HFF-Myc (cell line): ENCODE measurements around the gene NOP9.
A peak's percentile ranks its signal among the peaks of the same experiment; 100 is the strongest.
"Not testable (repeated sequence)": the region's sequence is repeated elsewhere in the genome, so short reads cannot be mapped to it uniquely, and the experiment has no call there.

ENCODE experiments used
- DNase-seq: peaks from one replicate; pipeline ENCODE4 v3.0.0-alpha.2; 2011; ENCODE audit warnings: low read depth; ENCODE audit errors: extremely low read depth
- H3K4me3 ChIP-seq: replicated peaks from 2 replicates; pipeline ENCODE4 v1.5.1; 2011; ENCODE audit warnings: low read depth, mild to moderate bottlenecking, control low read depth, low read length
- CTCF ChIP-seq: IDR thresholded peaks from 2 replicates; pipeline ENCODE4 v1.5.1; 2012; ENCODE audit warnings: mild to moderate bottlenecking, low read depth, low read length, control low read depth; ENCODE audit errors: missing control alignments

NOP9 gene

DNA sequence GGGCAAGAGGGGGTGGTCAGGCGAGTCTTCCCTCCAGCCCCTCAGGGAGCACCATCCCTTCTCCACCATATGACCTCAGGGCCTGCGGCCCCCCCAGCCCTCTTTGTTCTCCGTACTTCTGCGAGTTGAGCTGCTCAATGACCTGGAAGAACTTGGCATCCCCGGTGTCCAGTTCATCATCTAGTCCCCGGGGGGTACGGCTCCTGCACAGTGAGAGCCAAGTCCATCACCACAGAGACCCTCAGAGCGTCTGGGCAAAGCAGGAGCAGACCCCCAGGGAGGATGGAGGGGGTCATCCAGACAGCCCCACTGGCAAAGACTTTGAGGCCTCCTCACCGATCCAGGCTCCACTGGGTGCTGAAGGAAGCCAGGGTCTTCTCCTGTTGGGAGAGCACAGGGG lies 26.3 kb downstream of the NOP9 start:
- H3K4me3 ChIP-seq = no peak overlapping the region
- no peak for DNase-seq
- TF ChIP-seq CTCF = no peak

DNA sequence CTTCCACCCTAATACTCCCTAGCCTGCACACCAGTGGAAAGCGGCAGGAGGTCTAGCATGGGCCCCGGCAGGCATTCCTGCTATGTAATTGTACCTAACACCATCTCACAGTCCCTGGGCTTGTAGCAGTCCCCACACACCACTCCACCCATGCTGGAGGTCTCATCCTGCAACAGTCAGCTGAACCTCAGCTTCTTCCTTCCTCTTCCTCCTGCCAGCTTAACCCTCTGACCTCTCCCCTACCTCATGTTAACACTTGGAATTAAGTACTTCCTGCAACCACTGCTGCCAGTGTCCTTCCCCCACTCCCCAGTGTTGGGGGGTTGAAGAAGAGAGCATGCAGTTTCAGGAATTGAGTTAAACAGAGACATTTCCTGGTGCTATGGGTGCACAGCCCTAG lies 27.7 kb downstream of the NOP9 start:
- no peak for DNase-seq
- no peak overlapping the region for H3K4me3 ChIP-seq
- no peak for TF ChIP-seq CTCF

GRCh38 chr14:24327914-24328313 lies 28.3 kb downstream of the NOP9 start:
- not testable (repeated sequence) for DNase-seq, H3K4me3 ChIP-seq
- peak; percentile 47 for TF ChIP-seq CTCF

DNA sequence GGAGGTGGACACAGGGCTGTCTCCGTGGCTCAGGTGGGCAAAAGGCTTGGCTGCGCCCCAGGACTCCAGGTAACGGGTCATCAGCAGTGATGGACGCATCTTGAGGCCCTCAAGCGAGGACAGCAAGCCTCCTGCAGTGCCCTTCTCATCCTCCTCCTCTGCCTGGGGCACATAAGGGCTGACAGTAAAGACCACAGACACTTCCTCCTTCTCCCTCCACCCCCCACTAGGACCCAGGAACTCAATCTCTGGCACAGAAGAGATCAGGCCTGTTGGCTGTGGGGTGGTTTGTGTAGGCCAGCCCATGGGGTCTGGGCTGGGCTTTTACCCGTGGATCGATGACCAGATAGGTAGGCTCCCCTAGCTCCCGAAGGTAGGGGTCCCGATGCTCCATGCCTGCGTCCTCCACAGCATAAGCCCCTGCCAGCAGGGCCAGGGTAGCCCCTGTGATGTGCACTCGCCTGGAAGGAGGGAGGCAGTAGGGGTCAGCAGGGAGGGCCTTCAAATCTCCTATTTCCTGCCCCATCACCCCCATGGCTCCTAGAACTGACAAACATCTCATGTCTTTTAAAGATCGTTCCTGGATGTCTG lies 29.5 kb downstream of the NOP9 start:
- H3K4me3 ChIP-seq = no peak overlapping the region
- TF ChIP-seq CTCF = no peak
- no peak for DNase-seq

GRCh38 chr14:24329736-24330135 lies 30.1 kb downstream of the NOP9 start:
- no peak for DNase-seq
- no peak for TF ChIP-seq CTCF
- no peak overlapping the region for H3K4me3 ChIP-seq

- no peak for TF ChIP-seq CTCF
- no peak overlapping the region for H3K4me3 ChIP-seq
These were observed 31.5 kb downstream of the NOP9 start for GRCh38 chr14:24330973-24331674.

DNA sequence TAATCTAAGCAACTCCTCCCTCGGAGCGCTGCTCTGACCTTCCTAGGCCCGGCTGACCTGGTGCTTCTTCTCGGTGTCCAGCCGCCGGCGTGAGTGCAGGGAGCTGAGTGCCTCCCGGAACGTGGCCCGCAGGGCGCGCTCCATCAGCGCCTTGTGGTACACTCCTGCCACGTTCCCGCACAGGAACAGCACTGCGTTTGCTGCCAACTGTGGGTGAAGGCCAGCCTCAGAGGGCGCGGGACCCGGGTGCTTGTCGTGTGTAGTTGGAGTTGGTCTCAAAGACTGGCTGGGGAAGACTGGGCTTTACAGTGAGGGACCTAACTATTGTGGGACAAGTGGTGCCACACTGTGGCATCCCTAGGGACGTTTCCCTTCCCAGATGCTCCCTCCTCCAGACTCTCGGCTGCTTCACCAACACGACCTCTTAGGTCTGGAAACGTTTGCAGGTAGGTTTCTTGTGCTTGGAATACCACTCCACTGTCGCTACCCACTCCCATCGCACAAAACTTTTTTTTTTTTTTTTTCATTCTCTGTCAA lies 32.1 kb downstream of the NOP9 start:
- TF ChIP-seq CTCF = no peak
- H3K4me3 ChIP-seq = no peak overlapping the region
- DNase-seq = no peak

More at GRCh38 chr14:24330973-24331674, 31.5 kb downstream of the NOP9 start:
- no peak for DNase-seq
